Astrocyte (in vitro differentiated cells and primary cell): ENCODE data around the gene CCL13. TPM values are rescaled to one million over a fixed set of nuclear protein-coding genes. Genes with fewer than 3 reads are reported as not detected.

Source experiments
- DNase-seq: peaks from one replicate; pipeline ENCODE4 v3.0.0-alpha.2; 2010; ENCODE audit warnings: low read depth
- FAIRE-seq: peaks from 2 replicates; lab custom pipeline; 2011; peaks lifted over from hg19 to GRCh38; lab: Jason Lieb, UNC
- H2AFZ ChIP-seq: 2 replicates; pipeline ENCODE4 v1.6.0; 2012; ENCODE audit warnings: low read depth, low read length, inconsistent platforms
- H3K27ac ChIP-seq: 2 replicates; pipeline ENCODE4 v1.5.1; 2011; ENCODE audit warnings: low read depth, low read length, inconsistent platforms
- H3K27me3 ChIP-seq: 2 replicates; pipeline ENCODE4 v1.6.0; 2011; ENCODE audit warnings: low read length, inconsistent platforms; ENCODE audit not compliant: insufficient read depth
- H3K36me3 ChIP-seq: 2 replicates; pipeline ENCODE4 v1.5.1; 2011; ENCODE audit warnings: low read length, inconsistent platforms; ENCODE audit not compliant: insufficient read depth
- H3K4me1 ChIP-seq: 2 replicates; pipeline ENCODE4 v1.5.1; 2011; ENCODE audit warnings: low read length, inconsistent platforms; ENCODE audit not compliant: insufficient read depth
- H3K4me2 ChIP-seq: 2 replicates; pipeline ENCODE4 v1.6.0; 2012; ENCODE audit warnings: low read length, inconsistent platforms
- H3K4me3 ChIP-seq: 2 replicates; pipeline ENCODE4 v1.5.1; 2011; ENCODE audit warnings: low read depth, mild to moderate bottlenecking, low read length, inconsistent platforms; ENCODE audit not compliant: insufficient read depth
- H3K79me2 ChIP-seq: 2 replicates; pipeline ENCODE4 v1.6.0; 2012; ENCODE audit warnings: mild to moderate bottlenecking, low read length, inconsistent platforms; ENCODE audit not compliant: insufficient read depth
- H3K9ac ChIP-seq: 2 replicates; pipeline ENCODE4 v1.6.0; 2012; ENCODE audit warnings: mild to moderate bottlenecking, low read length, inconsistent platforms
- H3K9me3 ChIP-seq: 2 replicates; pipeline ENCODE4 v1.5.1; 2012; ENCODE audit warnings: low read depth, mild to moderate bottlenecking, low read length, inconsistent platforms; ENCODE audit not compliant: insufficient read depth
- H4K20me1 ChIP-seq: 2 replicates; pipeline ENCODE4 v1.6.0; 2012; ENCODE audit warnings: low read length, inconsistent platforms; ENCODE audit not compliant: insufficient read depth
- H3K27ac Mint-ChIP-seq: one replicate; pipeline ENCODE4 v1.8.0; 2021; ENCODE audit warnings: mild to moderate bottlenecking, mixed read lengths; ENCODE audit not compliant: unreplicated experiment
- H3K27me3 Mint-ChIP-seq: one replicate; pipeline ENCODE4 v1.8.0; 2021; ENCODE audit warnings: low read depth, mixed read lengths; ENCODE audit not compliant: unreplicated experiment
- H3K36me3 Mint-ChIP-seq: one replicate; pipeline ENCODE4 v1.8.0; 2021; ENCODE audit warnings: low read depth, mixed read lengths; ENCODE audit not compliant: unreplicated experiment
- H3K4me1 Mint-ChIP-seq: one replicate; pipeline ENCODE4 v1.8.0; 2021; ENCODE audit warnings: low read depth, mixed read lengths; ENCODE audit not compliant: unreplicated experiment
- H3K4me3 Mint-ChIP-seq: one replicate; pipeline ENCODE4 v1.8.0; 2021; ENCODE audit warnings: mild to moderate bottlenecking, moderate library complexity, mixed read lengths; ENCODE audit not compliant: unreplicated experiment
- H3K9me3 Mint-ChIP-seq: one replicate; pipeline ENCODE4 v1.8.0; 2021; ENCODE audit warnings: mild to moderate bottlenecking, mixed read lengths; ENCODE audit not compliant: unreplicated experiment
- CTCF ChIP-seq: IDR thresholded peaks from 2 replicates; pipeline ENCODE4 v1.5.1; 2011; ENCODE audit warnings: low read depth, mild to moderate bottlenecking, inconsistent platforms, low read length, moderate library complexity; ENCODE audit not compliant: insufficient read depth
- EZH2 ChIP-seq: IDR thresholded peaks from 2 replicates; pipeline ENCODE4 v1.6.1; 2012; ENCODE audit warnings: mild to moderate bottlenecking, low read length, inconsistent platforms; ENCODE audit not compliant: insufficient read depth
- total RNA-seq: library from RNA; stranded (reverse); gene quantifications from 2 replicates; pipeline ENCODE4 v1.2.1, GENCODE V29; 2021

Gene CCL13
- total RNA-seq, 1 donor from 2014 or later: not detected

- DNase-seq (no peak), FAIRE-seq (no peak)
- H3K4me3 ChIP-seq: no peak overlapping the region
- peaks cover 2% of the 10 kb centered on the region for H3K27me3 ChIP-seq
- no peaks in the 10 kb centered on the region for H3K9me3 ChIP-seq
- H3K36me3 Mint-ChIP-seq: no peaks in the 10 kb centered on the region
- H3K4me2 ChIP-seq: no peak overlapping the region
- no peaks in the 10 kb centered on the region for H4K20me1 ChIP-seq
- H3K27ac Mint-ChIP-seq: no peak overlapping the region
- H3K9me3 Mint-ChIP-seq: no peaks in the 10 kb centered on the region
- no peaks in the 10 kb centered on the region for H3K36me3 ChIP-seq
- no peak overlapping the region for H3K27ac ChIP-seq
- peaks cover 29% of the 10 kb centered on the region for H3K27me3 Mint-ChIP-seq
- peaks cover 7% of the 10 kb centered on the region for H3K4me1 Mint-ChIP-seq
- H3K4me3 Mint-ChIP-seq: no peak overlapping the region
- no peak overlapping the region for H2AFZ ChIP-seq
- no peak overlapping the region for H3K9ac ChIP-seq
- H3K79me2 ChIP-seq: no peaks in the 10 kb centered on the region
- H3K4me1 ChIP-seq: no peaks in the 10 kb centered on the region
- TF ChIP-seq EZH2: no peak
- no peak for TF ChIP-seq CTCF
These were observed 4.5 kb downstream of the CCL13 start for GRCh38 chr17:34360601-34361270.

- H3K4me2 ChIP-seq: no peak overlapping the region
- no peak overlapping the region for H3K4me3 ChIP-seq
- Mint-ChIP-seq H3K27me3 (peaks cover 24% of the 10 kb centered on the region), H3K9me3 (no peaks in the 10 kb centered on the region), H3K36me3 (no peaks in the 10 kb centered on the region), H3K27ac (no peak overlapping the region), H3K4me3 (no peak overlapping the region), H3K4me1 (peaks cover 10% of the 10 kb centered on the region)
- no peaks in the 10 kb centered on the region for H4K20me1 ChIP-seq
- H3K9ac ChIP-seq: no peak overlapping the region
- H3K4me1 ChIP-seq: no peaks in the 10 kb centered on the region
- H3K79me2 ChIP-seq: no peaks in the 10 kb centered on the region
- H3K27ac ChIP-seq: no peak overlapping the region
- peaks cover 2% of the 10 kb centered on the region for H3K27me3 ChIP-seq
- no peak for FAIRE-seq
- no peaks in the 10 kb centered on the region for H3K36me3 ChIP-seq
- DNase-seq: peak; percentile 67
- no peak overlapping the region for H2AFZ ChIP-seq
- H3K9me3 ChIP-seq: no peaks in the 10 kb centered on the region
- peak; percentile 100 for TF ChIP-seq CTCF
- TF ChIP-seq EZH2: no peak
These were observed 5.3 kb downstream of the CCL13 start for GRCh38 chr17:34361478-34362061.

GRCh38 chr17:34363183-34363661 lies 6.9 kb downstream of the CCL13 start, which contains the start of gene CCL1:
Gene CCL1 (minus strand): TSS chr17:34363233. CDS start chr17:34363161, 72 bp downstream.
- no peaks in the 10 kb centered on the region for H3K9me3 ChIP-seq
- no peak within 1 kb of the TSS for H3K4me3 Mint-ChIP-seq
- peaks cover 10% of the 10 kb centered on the region for H3K4me1 Mint-ChIP-seq
- H3K9me3 Mint-ChIP-seq: no peaks in the 10 kb centered on the region
- H3K4me3 ChIP-seq: no peak within 1 kb of the TSS
- no peak within 1 kb of the TSS for H3K27ac Mint-ChIP-seq
- TF ChIP-seq EZH2 (no peak), CTCF (no peak)
- H3K27me3 ChIP-seq: peaks cover 2% of the 10 kb centered on the region
- DNase-seq: no peak
- H2AFZ ChIP-seq: no peak within 1 kb of the TSS
- no peaks in the 10 kb centered on the region for H3K36me3 ChIP-seq
- no peaks in the 10 kb centered on the region for H3K79me2 ChIP-seq
- H3K27me3 Mint-ChIP-seq: peaks cover 22% of the 10 kb centered on the region
- H3K36me3 Mint-ChIP-seq: no peaks in the 10 kb centered on the region
- no peaks in the 10 kb centered on the region for H4K20me1 ChIP-seq
- H3K9ac ChIP-seq: no peak within 1 kb of the TSS
- H3K27ac ChIP-seq: no peak within 1 kb of the TSS
- no peak within 1 kb of the TSS for H3K4me2 ChIP-seq
- no peaks in the 10 kb centered on the region for H3K4me1 ChIP-seq
- no peak for FAIRE-seq
